ENCODE measurements around the gene DLGAP1. TPM values are rescaled to one million over a fixed set of nuclear protein-coding genes. Genes with fewer than 3 reads are reported as not detected.

DLGAP1 gene
- total RNA-seq, 3 donors from 2014 or later (not counting 1 experiment from before 2014, with no cell fraction given), result not detected

DNA sequence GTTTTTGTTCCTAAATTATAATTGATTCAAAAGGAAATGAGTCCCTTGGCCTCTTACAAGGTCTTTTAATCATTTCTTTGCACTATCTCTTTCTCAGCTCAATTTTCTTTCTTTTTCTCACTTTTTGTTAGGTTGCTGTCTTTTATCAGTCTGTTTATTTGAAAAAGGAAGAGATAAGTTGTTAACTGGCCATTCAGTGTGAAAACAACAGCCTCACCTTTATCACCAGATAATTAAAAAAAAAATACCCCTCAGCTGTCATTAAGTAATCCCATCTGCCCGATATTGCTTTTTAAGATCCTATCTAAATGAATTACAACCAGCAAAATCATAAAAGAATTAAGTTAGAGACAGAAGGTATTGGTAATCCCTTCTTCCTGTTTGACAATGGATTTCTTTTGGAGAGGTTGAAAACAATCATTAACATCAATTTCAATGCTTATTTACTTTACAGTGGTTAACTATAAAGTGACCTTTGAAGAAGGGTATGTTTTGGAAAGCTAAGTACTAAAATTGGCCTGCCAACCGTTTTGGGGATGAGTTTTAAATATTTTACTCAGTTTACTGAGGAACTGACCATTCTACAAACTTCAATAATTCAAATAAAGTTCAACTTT, 900.2 kb downstream of the DLGAP1 start:
- no CpG with 5 or more reads among the region's 2 CpGs for WGBS (ENCODE audit: insufficient coverage)
- Histone ChIP-seq H3K27ac (ENCODE audit: low read length) (no peak overlapping the region), H3K9me3 (ENCODE audit: control insufficient read depth, insufficient read depth, low read length) (no peaks in the 10 kb centered on the region), H3K4me1 (ENCODE audit: control insufficient read depth, insufficient read depth, low read length) (no peaks in the 10 kb centered on the region), H3K36me3 (ENCODE audit: control insufficient read depth, insufficient read depth, low read length) (no peaks in the 10 kb centered on the region), H3K4me3 (ENCODE audit: low read length) (no peak overlapping the region), H3K27me3 (ENCODE audit: control insufficient read depth, insufficient read depth, low read length) (no peaks in the 10 kb centered on the region)
- Mint-ChIP-seq H3K27ac (no peak overlapping the region), H3K36me3 (no peaks in the 10 kb centered on the region), H3K4me3 (no peak overlapping the region), H3K27me3 (ENCODE audit: low read depth in 2 of 2) (peaks cover 0 to 3% of the 10 kb centered on the region in 2 donors), H3K4me1 (no peaks in the 10 kb centered on the region), H3K9me3 (no peaks in the 10 kb centered on the region)
- DNase-seq, result no peak
- intact Hi-C loops (cut with micrococcal nuclease), result no loop called here
- TF ChIP-seq, protein P1, sequence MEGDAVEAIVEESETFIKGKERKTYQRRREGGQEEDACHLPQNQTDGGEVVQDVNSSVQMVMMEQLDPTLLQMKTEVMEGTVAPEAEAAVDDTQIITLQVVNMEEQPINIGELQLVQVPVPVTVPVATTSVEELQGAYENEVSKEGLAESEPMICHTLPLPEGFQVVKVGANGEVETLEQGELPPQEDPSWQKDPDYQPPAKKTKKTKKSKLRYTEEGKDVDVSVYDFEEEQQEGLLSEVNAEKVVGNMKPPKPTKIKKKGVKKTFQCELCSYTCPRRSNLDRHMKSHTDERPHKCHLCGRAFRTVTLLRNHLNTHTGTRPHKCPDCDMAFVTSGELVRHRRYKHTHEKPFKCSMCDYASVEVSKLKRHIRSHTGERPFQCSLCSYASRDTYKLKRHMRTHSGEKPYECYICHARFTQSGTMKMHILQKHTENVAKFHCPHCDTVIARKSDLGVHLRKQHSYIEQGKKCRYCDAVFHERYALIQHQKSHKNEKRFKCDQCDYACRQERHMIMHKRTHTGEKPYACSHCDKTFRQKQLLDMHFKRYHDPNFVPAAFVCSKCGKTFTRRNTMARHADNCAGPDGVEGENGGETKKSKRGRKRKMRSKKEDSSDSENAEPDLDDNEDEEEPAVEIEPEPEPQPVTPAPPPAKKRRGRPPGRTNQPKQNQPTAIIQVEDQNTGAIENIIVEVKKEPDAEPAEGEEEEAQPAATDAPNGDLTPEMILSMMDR (IDR thresholded peaks at IDR 0.05), result no peak
- no peak for ATAC-seq

DNA sequence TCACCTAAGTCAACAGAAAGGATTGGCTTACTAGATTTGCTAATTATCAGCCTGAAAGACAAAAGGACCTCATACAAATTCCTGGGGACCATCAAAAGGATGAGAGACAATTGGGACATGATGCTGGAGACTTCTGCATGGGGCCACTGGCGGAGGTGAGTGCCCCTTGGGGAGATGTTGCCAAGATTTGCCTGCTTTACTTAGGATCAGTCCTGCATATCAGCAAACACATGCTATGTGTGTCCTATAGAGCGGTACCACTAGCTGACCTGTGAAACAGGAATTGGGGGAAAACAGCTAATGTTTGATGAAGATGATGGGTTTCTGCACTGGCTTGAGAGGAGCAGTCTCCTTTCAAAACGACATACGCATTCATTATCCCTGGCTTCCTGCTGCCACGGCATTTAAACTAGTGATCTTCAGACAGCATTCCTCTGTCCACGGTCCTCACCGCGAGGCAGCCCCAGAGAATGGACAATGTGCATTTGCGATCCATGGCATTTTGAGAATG, 901.0 kb downstream of the DLGAP1 start:
- H3K27me3 ChIP-seq (ENCODE audit: control insufficient read depth, insufficient read depth, low read length), result no peaks in the 10 kb centered on the region
- no peaks in the 10 kb centered on the region for H3K4me1 ChIP-seq (ENCODE audit: control insufficient read depth, insufficient read depth, low read length)
- no peaks in the 10 kb centered on the region for H3K36me3 Mint-ChIP-seq
- H3K27me3 Mint-ChIP-seq (ENCODE audit: low read depth in 2 of 2), result peaks cover 0 to 3% of the 10 kb centered on the region in 2 donors
- intact Hi-C loops (cut with micrococcal nuclease), result no loop called here
- whole genome bisulfite sequencing (ENCODE audit: insufficient coverage), result 89% methylated on average over 9 of the region's 9 CpGs
- DNase-seq (no peak), ATAC-seq (no peak)
- no peak overlapping the region for H3K4me3 Mint-ChIP-seq
- H3K4me3 ChIP-seq (ENCODE audit: low read length), result no peak overlapping the region
- no peaks in the 10 kb centered on the region for H3K4me1 Mint-ChIP-seq
- no peak overlapping the region for H3K27ac ChIP-seq (ENCODE audit: low read length)
- no peak overlapping the region for H3K27ac Mint-ChIP-seq
- no peaks in the 10 kb centered on the region for H3K36me3 ChIP-seq (ENCODE audit: control insufficient read depth, insufficient read depth, low read length)
- H3K9me3 ChIP-seq (ENCODE audit: control insufficient read depth, insufficient read depth, low read length), result no peaks in the 10 kb centered on the region
- no peaks in the 10 kb centered on the region for H3K9me3 Mint-ChIP-seq
- TF ChIP-seq, protein P1 (IDR thresholded peaks at IDR 0.05), result no peak

DNA sequence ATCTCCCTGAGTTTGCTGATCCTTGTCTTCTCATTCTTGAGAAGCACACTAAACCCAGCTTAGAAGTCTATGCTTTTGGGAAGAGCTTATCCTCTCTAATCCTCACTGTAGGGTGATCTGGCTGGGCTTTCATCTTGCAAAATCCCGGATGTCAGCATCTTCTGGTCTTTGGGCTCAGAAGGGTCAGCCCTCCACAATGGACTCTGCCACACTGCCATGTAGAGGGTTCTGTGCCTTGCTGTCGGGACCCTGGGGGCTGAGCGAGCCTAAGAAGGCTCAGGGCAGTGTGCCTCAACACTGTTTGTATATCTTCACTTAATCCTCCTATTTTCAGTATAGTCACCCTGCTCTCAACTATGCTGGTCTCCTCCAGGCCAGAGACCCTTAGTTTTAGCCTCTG, 902.8 kb downstream of the DLGAP1 start:
- Mint-ChIP-seq H3K27me3 (ENCODE audit: low read depth in 2 of 2) (peaks cover 0 to 3% of the 10 kb centered on the region in 2 donors), H3K9me3 (no peaks in the 10 kb centered on the region), H3K27ac (no peak overlapping the region), H3K4me1 (no peaks in the 10 kb centered on the region), H3K4me3 (no peak overlapping the region), H3K36me3 (no peaks in the 10 kb centered on the region)
- Histone ChIP-seq H3K27ac (ENCODE audit: low read length) (no peak overlapping the region), H3K27me3 (ENCODE audit: control insufficient read depth, insufficient read depth, low read length) (no peaks in the 10 kb centered on the region), H3K36me3 (ENCODE audit: control insufficient read depth, insufficient read depth, low read length) (no peaks in the 10 kb centered on the region), H3K4me1 (ENCODE audit: control insufficient read depth, insufficient read depth, low read length) (no peaks in the 10 kb centered on the region), H3K9me3 (ENCODE audit: control insufficient read depth, insufficient read depth, low read length) (no peaks in the 10 kb centered on the region), H3K4me3 (ENCODE audit: low read length) (no peak overlapping the region)
- 84% methylated on average over 3 of the region's 3 CpGs for WGBS (ENCODE audit: insufficient coverage)
- intact Hi-C loops (cut with micrococcal nuclease), result no loop called here
- DNase-seq, result no peak
- TF ChIP-seq, protein P1 (IDR thresholded peaks at IDR 0.05), result no peak
- ATAC-seq, result no peak
